Transverse colon (tissue), 4 donors: ENCODE measurements around the gene EXO5. TPM values are rescaled to one million over a fixed set of nuclear protein-coding genes. Genes with fewer than 3 reads are reported as not detected.
"Not testable (repeated sequence)": the region's sequence is repeated elsewhere in the genome, so short reads cannot be mapped to it uniquely, and the experiment has no call there.

ENCODE experiments used
- DNase-seq: peaks from one replicate; pipeline ENCODE4 v3.0.0-alpha.2; 2019
- H3K27ac ChIP-seq, 4 donors: fragments of 200-600 bp; sonication (generic); 2 replicates each; pipeline ENCODE4 v1.5.1; 2016 to 2018; ENCODE audit warnings: inconsistent platforms in 4 of 4
- H3K27me3 ChIP-seq: fragments of 200-600 bp; sonication (generic); 2 replicates; pipeline ENCODE4 v1.5.1; 2017; ENCODE audit warnings: inconsistent platforms
- H3K36me3 ChIP-seq, 4 donors: fragments of 200-600 bp; sonication (generic); 2 replicates each; pipeline ENCODE4 v1.5.1; 2017 to 2019; ENCODE audit warnings: inconsistent platforms in 4 of 4
- H3K4me1 ChIP-seq, 4 donors: fragments of 200-600 bp; sonication (generic); 2 replicates each; pipeline ENCODE4 v1.5.1; 2017 to 2020; ENCODE audit warnings: inconsistent platforms in 4 of 4
- H3K4me3 ChIP-seq, 4 donors: fragments of 200-600 bp; sonication (generic); 1 replicate in 1 of 4; 2 replicates in 3 of 4; pipeline versions ENCODE4 v1.5.1 to v1.6.1; 2017 to 2019; ENCODE audit warnings: inconsistent platforms in 4 of 4
- H3K9me3 ChIP-seq, 2 donors: fragments of 200-600 bp; sonication (generic); 2 replicates each; pipeline ENCODE4 v1.5.1; 2017 to 2019; ENCODE audit warnings: inconsistent platforms in 2 of 2
- CTCF ChIP-seq, 5 experiments: fragments of 200-600 bp in 3 of 5; fragments of 450-650 bp in 2 of 5; sonication (generic) in 3 of 5; IDR thresholded peaks; 1 replicate in 2 of 5; 2 replicates in 3 of 5; pipeline ENCODE4 v1.5.1; 2016 to 2017; ENCODE audit warnings: antibody characterized with exemption in 5 of 5, inconsistent platforms in 3 of 5, mild to moderate bottlenecking in 2 of 5, moderate library complexity in 1 of 5
- EP300 ChIP-seq: sonication (generic); formaldehyde crosslinking; IDR thresholded peaks from one replicate; pipeline ENCODE4 v1.6.1; 2017; ENCODE audit warnings: antibody characterized with exemption, low read depth
- POLR2A ChIP-seq: fragments of 450-650 bp; IDR thresholded peaks from one replicate; pipeline ENCODE4 v1.6.1; 2016; ENCODE audit warnings: antibody characterized with exemption, mild to moderate bottlenecking, moderate library complexity
- POLR2AphosphoS5 ChIP-seq, 3 donors: sonication (generic); formaldehyde crosslinking; IDR thresholded peaks; one replicate each; pipeline ENCODE4 v1.6.1; 2016; ENCODE audit warnings: antibody characterized with exemption in 3 of 3
- whole genome bisulfite sequencing, 2 donors: methylation state at CpG; one replicate each; pipeline ENCODE4 v1.1.5; 2018; ENCODE audit warnings: low coverage in 1 of 2; 5-methylcytosine and 5-hydroxymethylcytosine counted together
- in situ Hi-C, 4 donors: fragments of 200-750 bp; cut with MboI; loops; one replicate each; pipeline versions ENCODE4 v1.15.0 to v1.15.1; 2017; ENCODE audit warnings: low sequenced_read_pairs in 3 of 4, low pct_ligation_motif_present in 1 of 4, low pct_unique_long_range_greater_than_20kb in 1 of 4
- intact Hi-C: fragments of 100-400 bp; cut with DNase I; formaldehyde crosslinking; loops from one replicate; pipeline ENCODE4 v1.15.1; 2023; ENCODE audit warnings: low total_unique reads
- total RNA-seq, 4 donors: library from RNA; depleted of rRNA; stranded (reverse); fragments of >200 nt; gene quantifications; one replicate each; pipeline ENCODE4 v1.1.0, GENCODE V29; 2016

Gene EXO5
- total RNA-seq, 4 donors from 2014 or later = 0.40 to 16.8 (median 6.5) TPM

GRCh38 chr1:40546957-40547356, 38.4 kb downstream of the EXO5 start:
- in situ Hi-C loops = no loop called here
- TF ChIP-seq POLR2AphosphoS5 (IDR thresholded peaks at IDR 0.05) = no peak
- TF ChIP-seq CTCF (IDR thresholded peaks at IDR 0.05) = no peak
- no peak for TF ChIP-seq EP300
- TF ChIP-seq POLR2A = no peak
- no peak overlapping the region for H3K27ac ChIP-seq
- 96 to 97% methylated on average over 4 of the region's 4 CpGs for WGBS, 2 donors
- no peak overlapping the region for H3K4me3 ChIP-seq
- no peaks in the 10 kb centered on the region for H3K27me3 ChIP-seq
- H3K4me1 ChIP-seq = no peaks in the 10 kb centered on the region
- intact Hi-C loops = no loop called here
- H3K9me3 ChIP-seq = peaks cover 12 to 26% of the 10 kb centered on the region in 2 donors
- peaks cover 0 to 56% (median 26%) of the 10 kb centered on the region in 4 donors for H3K36me3 ChIP-seq
- no peak for DNase-seq

- 64 to 70% methylated on average over 4 of the region's 4 CpGs for WGBS, 2 donors
- no peaks in the 10 kb centered on the region for H3K9me3 ChIP-seq
- H3K27me3 ChIP-seq = no peaks in the 10 kb centered on the region
- intact Hi-C loops = no loop called here
- H3K36me3 ChIP-seq = no peaks in the 10 kb centered on the region
- H3K4me1 ChIP-seq = no peaks in the 10 kb centered on the region
- no peak for TF ChIP-seq POLR2A
- DNase-seq = no peak
- H3K4me3 ChIP-seq = no peak overlapping the region
- no peak overlapping the region for H3K27ac ChIP-seq
- in situ Hi-C loops = no loop called here
These were observed 44.5 kb downstream of the EXO5 start for GRCh38 chr1:40553017-40553416.

GRCh38 chr1:40554807-40555206, 46.2 kb downstream of the EXO5 start:
- in situ Hi-C loops = not testable (repeated sequence)

GRCh38 chr1:40556121-40556520, 47.6 kb downstream of the EXO5 start:
- no peak for DNase-seq
- Histone ChIP-seq H3K36me3 (no peaks in the 10 kb centered on the region), H3K4me1 (no peaks in the 10 kb centered on the region), H3K27me3 (no peaks in the 10 kb centered on the region), H3K4me3 (no peak overlapping the region), H3K9me3 (no peaks in the 10 kb centered on the region), H3K27ac (no peak overlapping the region)
- intact Hi-C loops = no loop called here
- in situ Hi-C loops = no loop called here
- TF ChIP-seq POLR2A = no peak
- TF ChIP-seq CTCF (IDR thresholded peaks at IDR 0.05) = no peak
- WGBS, 2 donors = 51 to 71% methylated on average over 3 to 5 of the region's 5 CpGs

More at GRCh38 chr1:40554807-40555206, 46.2 kb downstream of the EXO5 start:
- H3K36me3 ChIP-seq, H3K4me3 ChIP-seq, DNase-seq, H3K9me3 ChIP-seq, intact Hi-C loops, H3K27ac ChIP-seq, H3K27me3 ChIP-seq, H3K4me1 ChIP-seq: not testable (repeated sequence)
- 83% methylated on average over 7 of the region's 7 CpGs; no CpG with 5 or more reads in 1 of the 2 donors for WGBS, 2 donors

- H3K27me3 ChIP-seq, H3K27ac ChIP-seq, H3K36me3 ChIP-seq, H3K9me3 ChIP-seq, in situ Hi-C loops, H3K4me3 ChIP-seq, intact Hi-C loops, H3K4me1 ChIP-seq, DNase-seq: not testable (repeated sequence)
- WGBS, 2 donors = 100% methylated on average over 1 of the region's 1 CpG; no CpG with 5 or more reads in 1 of the 2 donors
These were observed 49.7 kb downstream of the EXO5 start for GRCh38 chr1:40558241-40558640.

- H3K4me3 ChIP-seq = no peak overlapping the region
- intact Hi-C loops (no loop called here), in situ Hi-C loops (no loop called here)
- WGBS, 2 donors = 88% methylated on average over 2 of the region's 2 CpGs
- no peaks in the 10 kb centered on the region for H3K9me3 ChIP-seq
- TF ChIP-seq POLR2A (no peak), CTCF (IDR thresholded peaks at IDR 0.05) (no peak), EP300 (no peak), POLR2AphosphoS5 (IDR thresholded peaks at IDR 0.05) (no peak)
- H3K27ac ChIP-seq = no peak overlapping the region
- H3K4me1 ChIP-seq = no peaks in the 10 kb centered on the region
- no peak for DNase-seq
- H3K36me3 ChIP-seq = no peaks in the 10 kb centered on the region
- no peaks in the 10 kb centered on the region for H3K27me3 ChIP-seq
These were observed 53.6 kb downstream of the EXO5 start for GRCh38 chr1:40562185-40562584.
